A549 treated with GW870086 at 1 μM for 4 hours (cell line): ENCODE measurements around the gene NACA. TPM values are rescaled to one million over a fixed set of nuclear protein-coding genes. Genes with fewer than 3 reads are reported as not detected.

Experiments used
- total RNA-seq: library from RNA; stranded (reverse); fragments of 200-300 nt; extraction: Qiagen RNA extraction; gene quantifications from 5 replicates; pipeline ENCODE4 v1.2.3, GENCODE V29; 2022; ENCODE audit warnings: low read depth

Gene NACA
- 1,533 to 1,898 TPM (median 1,542 TPM) in 5 replicates for total RNA-seq

DNA sequence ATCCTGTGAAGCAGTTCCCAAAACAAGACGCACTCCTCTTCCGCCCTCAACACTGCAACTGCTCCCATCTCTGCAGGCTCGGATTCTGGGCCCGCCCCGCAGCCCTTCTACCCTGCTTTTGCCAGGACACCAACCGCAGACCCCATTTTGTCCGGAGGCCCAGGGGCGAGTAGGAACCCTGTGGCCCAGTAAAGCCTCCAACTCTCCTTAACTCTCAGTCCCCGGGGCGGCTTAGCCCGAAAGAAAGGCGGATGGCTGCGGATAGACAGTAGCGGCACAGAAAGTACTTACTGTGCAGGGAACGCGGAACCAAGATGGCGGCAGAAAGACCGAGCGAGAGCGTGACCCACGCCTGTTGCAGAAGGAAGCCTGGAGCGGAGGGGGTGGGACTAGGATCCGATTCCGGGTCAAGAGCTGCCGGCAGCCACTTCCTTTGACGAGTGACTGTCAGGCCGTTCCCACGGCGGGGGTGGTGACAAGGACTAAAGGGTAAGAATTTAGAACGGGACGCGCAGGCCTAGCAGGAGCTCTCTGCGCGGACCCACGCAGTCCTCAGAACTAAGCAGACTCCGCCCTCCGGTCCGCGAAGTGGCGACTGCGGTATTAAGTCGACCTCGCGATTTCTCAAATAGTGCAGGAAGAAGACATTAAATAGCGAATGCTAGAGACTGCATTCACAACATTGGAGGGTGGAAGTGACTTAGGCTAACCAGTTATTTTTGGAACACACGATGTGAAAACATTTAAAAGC is at the start of gene NACA:
Gene NACA (minus strand): TSS at position 328 of the 751 bp plus-strand sequence. CDS start 778 bp downstream, outside the sequence.

DNA sequence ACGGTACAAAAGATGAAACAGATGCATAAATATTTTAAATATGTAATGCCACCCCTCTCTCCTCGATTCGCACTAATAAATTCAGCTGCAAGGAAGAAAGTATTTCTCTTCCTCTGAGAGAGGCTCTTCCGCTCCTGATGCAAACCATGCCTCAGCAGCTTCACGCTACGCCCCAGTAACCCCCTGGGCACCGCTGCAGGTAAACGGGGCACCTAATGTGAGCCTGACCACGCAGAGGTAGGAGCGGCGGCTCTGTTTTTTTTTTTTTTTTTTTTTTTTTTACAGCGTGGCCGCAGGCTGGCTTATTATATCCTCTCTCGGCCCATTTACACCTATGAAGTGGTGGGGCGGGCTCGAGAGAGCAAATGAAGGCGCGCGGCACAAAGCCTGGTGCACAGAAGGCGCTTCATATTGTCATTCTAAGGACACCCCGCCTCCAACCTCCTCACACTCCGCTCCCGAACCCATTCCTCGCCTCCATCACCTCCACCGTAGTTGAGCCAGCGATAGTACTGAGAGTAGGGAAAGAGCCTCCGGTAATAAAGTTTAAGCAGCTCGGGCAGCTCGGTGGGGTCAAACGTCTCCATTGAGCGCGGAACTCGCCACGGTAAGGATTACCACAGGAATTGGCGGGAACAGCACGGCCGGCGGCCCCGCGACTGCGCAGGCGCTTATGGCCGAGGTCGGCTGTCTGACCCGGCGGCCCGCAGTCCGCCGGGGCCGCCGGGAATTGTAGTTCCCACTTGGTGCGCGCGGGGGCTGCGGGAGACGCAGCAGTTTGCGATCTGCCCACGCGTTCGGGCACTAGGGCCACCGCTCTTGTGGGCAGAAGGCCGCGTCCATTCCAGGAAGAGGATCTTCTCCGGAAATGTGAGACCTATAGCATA is 26.9 kb upstream of the NACA start, which contains the start of gene PRIM1:
Gene PRIM1 (minus strand): TSS at position 612 of the 887 bp plus-strand sequence. CDS start 25 bp downstream, at position 587.

DNA sequence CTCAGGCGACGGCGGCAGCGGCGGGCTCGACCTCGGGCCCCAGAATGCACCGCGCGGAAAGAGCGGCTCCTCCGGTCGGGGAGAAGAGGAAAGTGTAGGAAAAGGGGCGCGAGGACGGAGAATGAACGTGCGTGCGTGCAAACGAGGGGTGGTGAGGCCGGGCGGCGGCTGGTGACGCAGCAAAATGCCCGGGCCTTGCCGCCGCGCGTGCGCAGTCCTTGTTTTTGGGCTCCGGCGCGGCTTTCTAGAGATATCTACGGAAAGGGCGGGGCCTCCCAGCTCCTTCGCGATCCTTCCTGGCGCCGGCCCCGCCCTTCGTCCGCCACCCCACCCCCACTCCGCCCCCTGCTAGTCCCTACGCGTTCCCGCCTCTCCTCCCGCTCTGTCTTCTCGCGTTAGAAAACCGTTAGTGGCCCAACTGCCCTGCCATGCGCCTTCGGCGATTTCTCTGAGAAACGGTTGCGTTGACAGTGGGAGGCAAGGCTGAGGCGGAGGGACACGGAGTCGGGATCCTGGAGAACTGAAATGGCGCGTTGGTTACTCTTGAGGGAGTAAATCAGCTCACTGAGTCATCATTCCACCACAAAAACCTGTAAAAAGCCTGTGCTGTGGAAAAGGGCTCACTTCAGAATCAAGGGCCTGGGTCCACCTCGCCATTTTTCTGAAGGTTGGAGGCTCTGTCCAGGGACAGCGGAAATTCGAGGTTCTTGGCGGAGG is 36.8 kb downstream of the NACA start, which contains the start of gene PTGES3:
Gene PTGES3 (minus strand): TSS at position 156 of the 717 bp plus-strand sequence. CDS start 285 bp downstream, outside the sequence.

Other genes starting within 250 kb of the NACA start
- 0.08 to 0.37 TPM (median 0.31 TPM) in 4 of 5 replicates, not detected in the other for gene GLS2, start 237.1 kb downstream of the NACA start, total RNA-seq
- 8.6 to 11.0 TPM (median 10.8 TPM) in 5 replicates for gene RBMS2, start 203.5 kb downstream of the NACA start, total RNA-seq
- 24.8 to 42.1 TPM (median 41.1 TPM) in 5 replicates for gene BAZ2A, start 95.0 kb downstream of the NACA start, total RNA-seq
- 823 to 966 TPM (median 921 TPM) in 5 replicates for gene ATP5F1B, start 79.3 kb downstream of the NACA start, total RNA-seq
- 359 to 407 TPM (median 380 TPM) in 5 replicates for gene PTGES3, start 37.0 kb downstream of the NACA start, total RNA-seq
- 23.8 to 27.4 TPM (median 26.1 TPM) in 5 replicates for gene PRIM1, start 27.0 kb upstream of the NACA start, total RNA-seq
- gene HSD17B6, start 38.0 kb upstream of the NACA start, total RNA-seq, result 1.0 to 1.8 TPM (median 1.3 TPM) in 5 replicates
- 0.09 TPM in 1 of 5 replicates, not detected in the others for gene SDR9C7, start 209.1 kb upstream of the NACA start, total RNA-seq
- 0.05 to 0.13 TPM (median 0.12 TPM) in 4 of 5 replicates, not detected in the other for gene RDH16, start 232.3 kb upstream of the NACA start, total RNA-seq